Neural progenitor cell (in vitro differentiated cells): ENCODE measurements around the gene FLT3LG.

Source experiments
- EZH2 ChIP-seq: fragments of 200-600 bp; sonication (generic); IDR thresholded peaks from 2 replicates; pipeline ENCODE4 v1.6.1; 2017; ENCODE audit warnings: antibody characterized with exemption, mild to moderate bottlenecking, moderate library complexity
- EZH2phosphoT487 ChIP-seq: fragments of 200-600 bp; sonication (generic); IDR thresholded peaks from 2 replicates; pipeline ENCODE4 v1.6.1; 2017; ENCODE audit warnings: antibody characterized with exemption
- TF ChIP-seq, protein P1 (sequence below): fragments of 200-600 bp; sonication (generic); IDR thresholded peaks from 2 replicates; pipeline ENCODE4 v1.5.1; 2017; ENCODE audit warnings: antibody characterized with exemption, mild to moderate bottlenecking

DNA sequence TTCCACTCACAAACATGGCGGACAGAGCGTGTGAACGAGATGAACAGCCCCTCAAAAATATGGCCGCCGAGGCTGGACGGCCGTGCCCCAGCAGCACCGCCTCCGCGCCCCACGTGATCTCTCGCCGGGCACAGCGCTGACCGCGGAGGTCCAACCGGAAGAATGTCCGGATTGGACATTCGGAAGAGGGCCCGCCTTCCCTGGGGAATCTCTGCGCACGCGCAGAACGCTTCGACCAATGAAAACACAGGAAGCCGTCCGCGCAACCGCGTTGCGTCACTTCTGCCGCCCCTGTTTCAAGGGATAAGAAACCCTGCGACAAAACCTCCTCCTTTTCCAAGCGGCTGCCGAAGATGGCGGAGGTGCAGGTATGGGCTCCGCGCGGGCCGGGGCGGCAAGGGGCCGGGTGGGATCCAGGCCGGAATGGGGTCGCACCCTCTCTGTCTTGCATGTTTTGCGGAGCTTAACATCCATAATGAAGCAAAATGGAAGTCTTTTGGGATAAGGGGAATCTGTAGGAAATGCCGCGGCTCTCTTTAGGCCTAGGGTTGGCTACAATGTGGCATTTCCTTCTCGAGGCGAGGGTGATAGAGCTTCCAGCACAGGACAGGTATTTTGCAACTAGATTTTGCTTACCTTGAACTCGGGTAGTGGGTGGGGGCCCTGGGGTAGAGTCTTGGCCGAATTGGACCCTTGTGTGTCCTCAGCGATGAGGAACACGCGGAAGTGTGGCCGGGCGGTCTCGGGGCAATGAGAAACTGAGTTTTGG, 13.4 kb downstream of the FLT3LG start, which contains the start of gene RPL13A:
- TF ChIP-seq, protein P1, sequence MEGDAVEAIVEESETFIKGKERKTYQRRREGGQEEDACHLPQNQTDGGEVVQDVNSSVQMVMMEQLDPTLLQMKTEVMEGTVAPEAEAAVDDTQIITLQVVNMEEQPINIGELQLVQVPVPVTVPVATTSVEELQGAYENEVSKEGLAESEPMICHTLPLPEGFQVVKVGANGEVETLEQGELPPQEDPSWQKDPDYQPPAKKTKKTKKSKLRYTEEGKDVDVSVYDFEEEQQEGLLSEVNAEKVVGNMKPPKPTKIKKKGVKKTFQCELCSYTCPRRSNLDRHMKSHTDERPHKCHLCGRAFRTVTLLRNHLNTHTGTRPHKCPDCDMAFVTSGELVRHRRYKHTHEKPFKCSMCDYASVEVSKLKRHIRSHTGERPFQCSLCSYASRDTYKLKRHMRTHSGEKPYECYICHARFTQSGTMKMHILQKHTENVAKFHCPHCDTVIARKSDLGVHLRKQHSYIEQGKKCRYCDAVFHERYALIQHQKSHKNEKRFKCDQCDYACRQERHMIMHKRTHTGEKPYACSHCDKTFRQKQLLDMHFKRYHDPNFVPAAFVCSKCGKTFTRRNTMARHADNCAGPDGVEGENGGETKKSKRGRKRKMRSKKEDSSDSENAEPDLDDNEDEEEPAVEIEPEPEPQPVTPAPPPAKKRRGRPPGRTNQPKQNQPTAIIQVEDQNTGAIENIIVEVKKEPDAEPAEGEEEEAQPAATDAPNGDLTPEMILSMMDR: no peak
- no peak for TF ChIP-seq EZH2
- no peak for TF ChIP-seq EZH2phosphoT487
